ENCODE measurements around the gene AADACL2. TPM values are rescaled to one million over a fixed set of nuclear protein-coding genes. Genes with fewer than 3 reads are reported as not detected.

Gene AADACL2
- polyA plus RNA-seq, 1 of the 3 experiments (the other 2 are of a cell fraction) = not detected

- Histone ChIP-seq H3K36me3 (replicated peaks in 1 of 2; ENCODE audit: control insufficient read depth in 1 of 2, insufficient read depth in 2 of 2, low read length in 1 of 2) (peaks cover 0 to 13% of the 10 kb centered on the region in 2 experiments), H3K27me3 (ENCODE audit: insufficient read depth) (no peaks in the 10 kb centered on the region), H3K4me3 (ENCODE audit: low read depth in 2 of 2, low read length in 1 of 2) (no peak overlapping the region), H3K9me3 (no peaks in the 10 kb centered on the region; the same call in none of the 2 replicates), H3F3A (replicated peaks; ENCODE audit: insufficient read depth) (peaks cover 25% of the 10 kb centered on the region), H3K27ac (ENCODE audit: low read depth in 2 of 2, low read length in 1 of 2) (peak overlapping the region; percentile 55 to 73; a peak in 3 of 4 replicates), H2AFZ (ENCODE audit: low read depth) (no peak overlapping the region), H3K9me2 (no peaks in the 10 kb centered on the region), H3K4me1 (ENCODE audit: control insufficient read depth in 1 of 2, insufficient read depth in 2 of 2, low read depth in 1 of 2, low read length in 1 of 2) (peaks cover 0 to 15% of the 10 kb centered on the region in 2 experiments; a peak in 3 of 4 replicates), H3K9ac (0 out of 2 replicates have a peak overlapping the region, but pooled peaks have one; percentile 7), H4K20me1 (ENCODE audit: insufficient read depth) (no peaks in the 10 kb centered on the region), H3K4me2 (peak overlapping the region; percentile 34; the same call in 1 of the 2 replicates), H3K79me2 (ENCODE audit: insufficient read depth) (peaks cover 38% of the 10 kb centered on the region)
- WGBS (ENCODE audit: low lambda C conversion rate) = 18% methylated on average over 2 of the region's 2 CpGs
- CTCF ChIA-PET = no interaction called here
- no peak for TF ChIP-seq IRF3 (IDR thresholded peaks at IDR 0.05; ENCODE audit: low read depth, low read length)
- no peak for TF ChIP-seq NRF1 (IDR thresholded peaks at IDR 0.05; ENCODE audit: low read depth, low read length)
- TF ChIP-seq, protein P1, sequence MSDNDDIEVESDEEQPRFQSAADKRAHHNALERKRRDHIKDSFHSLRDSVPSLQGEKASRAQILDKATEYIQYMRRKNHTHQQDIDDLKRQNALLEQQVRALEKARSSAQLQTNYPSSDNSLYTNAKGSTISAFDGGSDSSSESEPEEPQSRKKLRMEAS (IDR thresholded peaks at IDR 0.05; ENCODE audit: low read depth) = no peak
- TF ChIP-seq POLR2AphosphoS5 (IDR thresholded peaks at IDR 0.05; ENCODE audit: low read depth, low read length) = no peak
- TF ChIP-seq YY1 (IDR thresholded peaks at IDR 0.05; ENCODE audit: low read depth) = no peak
- TF ChIP-seq CHD2 (IDR thresholded peaks at IDR 0.05; ENCODE audit: low read length, partially characterized antibody) = no peak
- TF ChIP-seq, protein P2, sequence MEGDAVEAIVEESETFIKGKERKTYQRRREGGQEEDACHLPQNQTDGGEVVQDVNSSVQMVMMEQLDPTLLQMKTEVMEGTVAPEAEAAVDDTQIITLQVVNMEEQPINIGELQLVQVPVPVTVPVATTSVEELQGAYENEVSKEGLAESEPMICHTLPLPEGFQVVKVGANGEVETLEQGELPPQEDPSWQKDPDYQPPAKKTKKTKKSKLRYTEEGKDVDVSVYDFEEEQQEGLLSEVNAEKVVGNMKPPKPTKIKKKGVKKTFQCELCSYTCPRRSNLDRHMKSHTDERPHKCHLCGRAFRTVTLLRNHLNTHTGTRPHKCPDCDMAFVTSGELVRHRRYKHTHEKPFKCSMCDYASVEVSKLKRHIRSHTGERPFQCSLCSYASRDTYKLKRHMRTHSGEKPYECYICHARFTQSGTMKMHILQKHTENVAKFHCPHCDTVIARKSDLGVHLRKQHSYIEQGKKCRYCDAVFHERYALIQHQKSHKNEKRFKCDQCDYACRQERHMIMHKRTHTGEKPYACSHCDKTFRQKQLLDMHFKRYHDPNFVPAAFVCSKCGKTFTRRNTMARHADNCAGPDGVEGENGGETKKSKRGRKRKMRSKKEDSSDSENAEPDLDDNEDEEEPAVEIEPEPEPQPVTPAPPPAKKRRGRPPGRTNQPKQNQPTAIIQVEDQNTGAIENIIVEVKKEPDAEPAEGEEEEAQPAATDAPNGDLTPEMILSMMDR (IDR thresholded peaks at IDR 0.05) = no peak
- no peak for TF ChIP-seq MXI1 (IDR thresholded peaks at IDR 0.05; ENCODE audit: low read depth, low read length)
- TF ChIP-seq PBX3 (IDR thresholded peaks at IDR 0.05) = no peak
- TF ChIP-seq RCOR1 (IDR thresholded peaks at IDR 0.05; ENCODE audit: low read length) = no peak
- TF ChIP-seq, protein P3, sequence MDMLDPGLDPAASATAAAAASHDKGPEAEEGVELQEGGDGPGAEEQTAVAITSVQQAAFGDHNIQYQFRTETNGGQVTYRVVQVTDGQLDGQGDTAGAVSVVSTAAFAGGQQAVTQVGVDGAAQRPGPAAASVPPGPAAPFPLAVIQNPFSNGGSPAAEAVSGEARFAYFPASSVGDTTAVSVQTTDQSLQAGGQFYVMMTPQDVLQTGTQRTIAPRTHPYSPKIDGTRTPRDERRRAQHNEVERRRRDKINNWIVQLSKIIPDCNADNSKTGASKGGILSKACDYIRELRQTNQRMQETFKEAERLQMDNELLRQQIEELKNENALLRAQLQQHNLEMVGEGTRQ (IDR thresholded peaks at IDR 0.05; ENCODE audit: borderline replicate concordance, low read depth, low read length) = no peak
- no peak for TF ChIP-seq MEF2A (IDR thresholded peaks at IDR 0.05; ENCODE audit: borderline replicate concordance, low read depth)
- TF ChIP-seq RXRA (IDR thresholded peaks at IDR 0.05; ENCODE audit: borderline replicate concordance, low read depth) = no peak
- TF ChIP-seq NFIC (IDR thresholded peaks at IDR 0.05; ENCODE audit: borderline replicate concordance) = no peak
- TF ChIP-seq SIN3A (IDR thresholded peaks at IDR 0.05; ENCODE audit: borderline replicate concordance, low read depth, low read length) = no peak
- TF ChIP-seq FOSL2 (IDR thresholded peaks at IDR 0.05; ENCODE audit: borderline replicate concordance, low read depth) = no peak
- TF ChIP-seq TCF12 (IDR thresholded peaks at IDR 0.05) = no peak
- TF ChIP-seq TAF1 (IDR thresholded peaks at IDR 0.05; ENCODE audit: borderline replicate concordance, low read depth, low read length) = no peak
- no peak for TF ChIP-seq SMC3 (IDR thresholded peaks at IDR 0.05; ENCODE audit: low read depth, low read length)
- no peak for TF ChIP-seq EP300 (IDR thresholded peaks at IDR 0.05; ENCODE audit: borderline replicate concordance in 1 of 2, low read depth in 1 of 2, low read length in 1 of 2)
- POLR2A ChIA-PET = no interaction called here
- no peak for DNase-seq
These were observed 54.7 kb downstream of the AADACL2 start for GRCh38 chr3:151788401-151788800.
